GM12801 (cell line): ENCODE measurements around the gene SLC11A1.

Experiments
- TF ChIP-seq, protein P1 (sequence below): IDR thresholded peaks from one replicate; pipeline ENCODE4 v1.5.1; 2011; ENCODE audit warnings: control low read depth; ENCODE audit not compliant: insufficient read length; ENCODE audit errors: extremely low read depth

Gene SLC11A1

DNA sequence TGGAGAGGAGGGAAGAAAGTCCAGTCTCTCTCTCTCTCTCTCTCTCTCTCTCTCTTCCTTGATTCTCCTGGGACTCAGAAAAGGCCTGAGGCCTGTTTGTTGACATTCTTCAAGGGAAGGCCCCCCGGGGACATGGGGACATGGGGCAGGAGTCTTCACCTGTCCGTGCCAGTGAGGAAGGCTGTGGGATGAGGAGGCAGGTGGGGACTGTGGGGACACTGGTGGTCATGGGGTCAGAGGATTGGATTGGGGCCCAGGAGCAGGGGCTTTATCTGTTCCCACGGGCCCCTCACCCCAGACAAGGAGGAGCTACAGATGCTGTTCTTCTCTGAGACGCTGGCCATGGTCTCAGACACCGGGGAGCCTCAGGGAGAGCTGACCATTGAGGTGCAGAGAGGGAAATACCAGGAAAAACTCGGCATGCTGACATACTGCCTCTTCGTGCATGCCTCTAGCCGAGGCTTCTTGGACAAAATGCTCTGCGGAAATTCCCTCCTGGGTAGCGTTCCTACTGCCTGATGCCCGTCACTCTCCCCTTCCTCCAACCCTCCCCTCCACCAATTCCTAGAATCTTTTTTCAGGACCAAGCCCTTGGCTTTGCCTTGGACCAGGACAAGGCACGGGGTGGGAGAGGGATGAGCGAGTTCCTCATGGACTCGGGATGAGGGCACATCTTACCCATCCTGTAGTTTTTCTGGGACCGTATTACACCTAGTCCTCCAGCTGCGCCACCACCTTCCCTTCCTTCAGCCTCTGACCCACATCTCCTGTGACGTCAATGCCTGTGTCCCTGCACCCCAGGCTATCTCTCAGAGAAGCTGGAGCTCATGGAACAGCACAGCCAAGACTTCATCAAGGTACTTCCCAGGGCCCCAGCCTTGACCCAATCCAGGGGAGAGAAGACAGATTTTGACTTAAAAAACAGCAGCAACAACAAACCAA lies 24.6 kb upstream of the SLC11A1 start:
- TF ChIP-seq, protein P1, sequence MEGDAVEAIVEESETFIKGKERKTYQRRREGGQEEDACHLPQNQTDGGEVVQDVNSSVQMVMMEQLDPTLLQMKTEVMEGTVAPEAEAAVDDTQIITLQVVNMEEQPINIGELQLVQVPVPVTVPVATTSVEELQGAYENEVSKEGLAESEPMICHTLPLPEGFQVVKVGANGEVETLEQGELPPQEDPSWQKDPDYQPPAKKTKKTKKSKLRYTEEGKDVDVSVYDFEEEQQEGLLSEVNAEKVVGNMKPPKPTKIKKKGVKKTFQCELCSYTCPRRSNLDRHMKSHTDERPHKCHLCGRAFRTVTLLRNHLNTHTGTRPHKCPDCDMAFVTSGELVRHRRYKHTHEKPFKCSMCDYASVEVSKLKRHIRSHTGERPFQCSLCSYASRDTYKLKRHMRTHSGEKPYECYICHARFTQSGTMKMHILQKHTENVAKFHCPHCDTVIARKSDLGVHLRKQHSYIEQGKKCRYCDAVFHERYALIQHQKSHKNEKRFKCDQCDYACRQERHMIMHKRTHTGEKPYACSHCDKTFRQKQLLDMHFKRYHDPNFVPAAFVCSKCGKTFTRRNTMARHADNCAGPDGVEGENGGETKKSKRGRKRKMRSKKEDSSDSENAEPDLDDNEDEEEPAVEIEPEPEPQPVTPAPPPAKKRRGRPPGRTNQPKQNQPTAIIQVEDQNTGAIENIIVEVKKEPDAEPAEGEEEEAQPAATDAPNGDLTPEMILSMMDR, result no peak

DNA sequence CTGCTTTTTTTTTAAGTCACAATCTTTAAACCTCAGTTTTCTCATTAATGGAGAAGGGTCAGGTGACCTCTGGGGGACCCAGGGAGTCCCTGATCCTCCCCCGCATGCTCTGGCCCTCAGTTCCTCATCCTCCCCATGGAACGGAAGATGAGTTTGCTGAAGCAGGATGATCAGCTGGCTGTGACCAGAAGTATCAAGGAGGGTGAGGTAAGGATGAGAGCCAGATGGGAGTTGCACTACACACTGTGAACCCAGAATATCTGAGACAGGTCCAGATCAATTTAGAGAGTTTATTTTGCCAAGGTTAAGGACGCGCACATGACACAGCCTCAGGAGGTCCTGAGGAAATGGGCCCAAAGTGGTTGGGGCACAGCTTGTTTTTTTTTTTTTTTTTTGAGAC lies 21.6 kb upstream of the SLC11A1 start:
- TF ChIP-seq, protein P1, result no peak

DNA sequence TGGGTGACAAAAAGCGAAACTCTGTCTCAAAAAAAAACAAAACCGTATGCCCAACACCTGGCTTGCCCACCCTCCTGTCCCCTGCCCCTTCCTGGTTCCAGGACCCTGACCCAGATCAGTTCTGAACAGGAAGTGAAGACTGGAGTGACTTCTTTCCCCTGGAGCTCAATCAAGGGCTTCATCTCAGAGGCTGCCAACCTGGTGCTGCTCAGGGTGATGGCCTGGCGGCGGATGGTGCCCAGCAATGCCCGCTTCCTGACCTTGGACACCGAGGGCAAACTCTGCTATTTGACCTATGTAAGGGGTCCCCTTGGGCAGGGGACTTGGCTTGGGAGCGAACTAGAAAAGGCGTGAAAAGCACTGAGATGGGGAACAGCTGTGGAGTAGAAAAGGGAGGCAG lies 19.5 kb upstream of the SLC11A1 start:
- TF ChIP-seq, protein P1, result no peak

DNA sequence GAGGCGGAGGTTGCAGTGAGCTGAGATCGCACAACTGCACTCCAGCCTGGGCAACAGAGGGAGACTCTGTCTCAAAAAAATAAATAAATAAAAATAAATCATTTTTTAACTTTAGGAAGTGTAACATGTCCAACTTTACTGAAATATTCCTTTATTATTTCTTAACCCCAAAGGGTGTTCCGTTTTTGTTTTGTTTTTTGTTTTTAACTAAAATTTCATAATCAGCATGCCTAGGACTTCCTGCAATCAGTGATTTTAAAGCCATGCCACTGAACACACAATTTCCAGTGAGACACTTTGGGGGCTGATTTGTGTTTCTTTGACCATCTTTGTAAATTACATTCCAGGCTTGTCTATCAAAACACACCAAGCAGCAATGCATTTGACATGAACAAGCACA lies 18.3 kb upstream of the SLC11A1 start:
- TF ChIP-seq, protein P1, result no peak

DNA sequence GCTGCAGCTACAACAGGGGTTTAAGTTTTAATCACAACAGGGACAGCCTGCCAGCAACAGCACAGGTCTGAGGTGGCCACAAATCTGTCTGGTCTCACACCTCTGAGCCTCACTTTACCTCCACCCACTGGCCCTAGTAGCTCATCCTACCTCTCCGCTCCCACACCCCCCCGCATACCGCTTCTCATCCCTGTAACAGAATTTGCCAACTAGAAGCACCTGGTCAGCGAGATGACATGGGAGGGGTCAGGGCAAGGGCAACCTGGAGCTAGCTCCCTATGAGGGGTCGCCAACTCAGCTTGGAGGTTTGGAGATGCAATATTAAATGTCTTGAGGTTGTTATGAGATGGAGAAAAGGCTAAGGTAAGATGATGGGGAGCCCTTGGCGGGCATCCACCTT lies 17.9 kb upstream of the SLC11A1 start:
- TF ChIP-seq, protein P1, result no peak

DNA sequence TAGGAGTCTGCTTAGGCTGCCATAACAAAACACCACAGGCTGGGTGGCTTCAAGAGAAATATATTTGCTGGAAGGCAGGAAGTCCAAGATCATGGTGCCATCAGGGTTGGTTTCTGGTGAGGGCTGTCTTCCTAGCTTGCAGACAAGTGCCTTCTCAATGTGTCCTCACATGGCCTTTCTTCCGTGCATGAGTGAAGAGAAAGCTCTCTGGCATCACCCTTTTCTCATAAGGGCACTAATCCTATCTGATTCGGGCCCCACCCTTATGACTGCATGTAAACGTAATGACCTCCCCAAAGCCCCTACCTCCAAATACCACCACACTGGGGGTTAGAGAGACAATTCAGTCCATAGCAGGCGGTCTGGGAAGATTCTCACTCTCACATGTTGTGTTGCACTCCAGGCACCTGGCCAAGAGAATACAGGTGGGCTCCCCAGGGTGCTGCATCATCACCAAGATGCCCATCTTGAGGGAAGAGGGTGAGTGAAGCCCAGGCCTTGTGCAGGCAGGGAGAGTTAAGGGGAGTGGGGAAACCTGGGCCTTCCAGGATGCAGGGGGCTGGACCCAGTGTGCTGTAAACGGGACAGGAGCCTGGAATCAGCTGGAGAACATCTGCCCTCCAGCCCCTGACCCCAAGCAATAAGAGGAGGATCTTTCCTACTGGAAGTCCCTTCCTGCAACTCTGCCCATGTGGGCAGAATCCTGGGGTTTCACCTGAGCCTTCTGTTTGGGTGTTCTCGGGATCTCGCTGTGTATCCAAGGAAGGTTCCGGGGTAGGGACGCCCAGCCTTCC lies 15.3 kb upstream of the SLC11A1 start:
- TF ChIP-seq, protein P1, result no peak

DNA sequence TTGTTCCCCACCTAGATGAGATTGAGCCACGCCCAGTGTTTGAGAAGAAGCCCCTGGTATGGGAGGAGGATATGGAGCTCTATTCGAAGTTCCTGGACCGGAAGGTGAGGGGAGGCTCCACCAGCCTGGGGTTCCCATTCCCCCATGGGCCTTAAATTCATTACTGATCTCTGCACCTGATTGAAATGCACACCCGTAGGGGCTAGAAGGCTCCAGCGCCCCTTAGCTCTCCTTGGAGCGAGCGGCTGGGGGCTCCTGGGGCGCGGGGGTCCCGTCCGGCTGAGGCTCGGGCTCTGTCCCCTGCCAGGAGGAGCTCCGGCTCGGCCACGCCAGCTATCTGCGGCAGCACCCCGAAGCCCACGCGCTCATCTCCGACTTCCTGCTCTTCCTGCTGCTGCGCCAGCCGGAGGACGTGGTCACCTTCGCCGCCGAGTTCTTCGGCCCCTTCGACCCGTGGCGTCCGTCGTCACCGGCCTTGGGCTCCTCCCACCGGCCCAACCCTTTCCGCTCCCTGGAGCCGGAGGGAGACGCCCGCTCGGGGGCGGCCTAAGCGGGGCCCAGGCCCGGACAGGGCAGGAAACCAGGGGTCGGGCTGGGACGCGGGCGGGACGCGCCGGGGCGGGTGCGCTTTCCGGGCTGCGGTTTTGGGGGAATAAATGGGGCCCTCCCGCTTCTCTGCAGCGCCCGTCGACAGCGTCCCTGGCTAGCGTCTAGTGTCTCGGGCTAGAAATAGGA lies 14.5 kb upstream of the SLC11A1 start:
- TF ChIP-seq, protein P1, result no peak
